Measurements from ENCODE around the gene SEMA3E.

Gene SEMA3E

GRCh38 chr7:83603649-83604048, 45.3 kb downstream of the SEMA3E start:
- DNase-seq (ENCODE audit: low spot score): no peak
- in situ Hi-C loops (cut with MboI; ENCODE audit: low pct_unique_long_range_greater_than_20kb, low sequenced_read_pairs, unreplicated experiment): no loop called here
- no peak for TF ChIP-seq CTCF (IDR thresholded peaks at IDR 0.05; ENCODE audit: extremely low read depth, insufficient read depth, missing control alignments)

- no peak for DNase-seq (ENCODE audit: low spot score)
- in situ Hi-C loops (cut with MboI; ENCODE audit: low pct_unique_long_range_greater_than_20kb, low sequenced_read_pairs, unreplicated experiment): no loop called here
- no peak for TF ChIP-seq CTCF (IDR thresholded peaks at IDR 0.05; ENCODE audit: extremely low read depth, insufficient read depth, missing control alignments)
Measured at GRCh38 chr7:83599131-83599530, 49.8 kb downstream of the SEMA3E start.

GRCh38 chr7:83593921-83594475, 54.9 kb downstream of the SEMA3E start:
- TF ChIP-seq CTCF (IDR thresholded peaks at IDR 0.05; ENCODE audit: extremely low read depth, insufficient read depth, missing control alignments): no peak
- no peak for DNase-seq (ENCODE audit: low spot score)
- in situ Hi-C loops (cut with MboI; ENCODE audit: low pct_unique_long_range_greater_than_20kb, low sequenced_read_pairs, unreplicated experiment): no loop called here

GRCh38 chr7:83588602-83589240, 60.2 kb downstream of the SEMA3E start:
- in situ Hi-C loops (cut with MboI; ENCODE audit: low pct_unique_long_range_greater_than_20kb, low sequenced_read_pairs, unreplicated experiment): no loop called here

GRCh38 chr7:83586281-83586680, 62.7 kb downstream of the SEMA3E start:
- no peak for DNase-seq (ENCODE audit: low spot score)
- in situ Hi-C loops (cut with MboI; ENCODE audit: low pct_unique_long_range_greater_than_20kb, low sequenced_read_pairs, unreplicated experiment): no loop called here
- no peak for TF ChIP-seq CTCF (IDR thresholded peaks at IDR 0.05; ENCODE audit: extremely low read depth, insufficient read depth, missing control alignments)

More at GRCh38 chr7:83588602-83589240, 60.2 kb downstream of the SEMA3E start:
- DNase-seq (ENCODE audit: low spot score): no peak
- TF ChIP-seq CTCF (IDR thresholded peaks at IDR 0.05; ENCODE audit: extremely low read depth, insufficient read depth, missing control alignments): no peak

- in situ Hi-C loops (cut with MboI; ENCODE audit: low pct_unique_long_range_greater_than_20kb, low sequenced_read_pairs, unreplicated experiment): no loop called here
- TF ChIP-seq CTCF (IDR thresholded peaks at IDR 0.05; ENCODE audit: extremely low read depth, insufficient read depth, missing control alignments): no peak
- no peak for DNase-seq (ENCODE audit: low spot score)
Measured at GRCh38 chr7:83581667-83582435, 67.1 kb downstream of the SEMA3E start.
